Heart left ventricle (tissue), 16 donors: ENCODE results near the gene SFPQ. TPM values are rescaled to one million over a fixed set of nuclear protein-coding genes. Genes with fewer than 3 reads are reported as not detected.

Source experiments
- ATAC-seq, 4 donors: fragments of 200-7000 bp; cut with Tn5 transposase; one replicate each; pipeline ENCODE4 v1.9.1; 2020 to 2022; ENCODE audit warnings: moderate library complexity in 4 of 4, mild to moderate bottlenecking in 3 of 4, moderate number of reproducible peaks in 1 of 4
- DNase-seq, 5 donors: peaks; one replicate each; pipeline ENCODE4 v3.0.0-alpha.2; 2020
- H3K27ac ChIP-seq, 12 donors: fragments of 200-600 bp; sonication (generic) in 4 of 12; one replicate each; pipeline versions ENCODE4 v1.5.0 to v1.8.0; 2016 to 2022; ENCODE audit warnings: mild to moderate bottlenecking in 2 of 12
- H3K27me3 ChIP-seq, 9 donors: fragments of 200-600 bp; sonication (generic) in 2 of 9; one replicate each; pipeline versions ENCODE4 v1.5.1 to v1.8.0; 2016 to 2022; ENCODE audit warnings: mild to moderate bottlenecking in 3 of 9
- H3K36me3 ChIP-seq, 9 donors: fragments of 200-600 bp; sonication (generic) in 2 of 9; one replicate each; pipeline versions ENCODE4 v1.5.0 to v1.8.0; 2018 to 2022; ENCODE audit warnings: mild to moderate bottlenecking in 2 of 9
- H3K4me1 ChIP-seq, 12 donors: fragments of 200-600 bp; sonication (generic) in 4 of 12; one replicate each; pipeline versions ENCODE4 v1.5.0 to v1.8.0; 2016 to 2022; ENCODE audit warnings: mild to moderate bottlenecking in 3 of 12
- H3K4me3 ChIP-seq, 12 donors: fragments of 200-600 bp; sonication (generic) in 4 of 12; one replicate each; pipeline versions ENCODE4 v1.5.0 to v1.8.0; 2017 to 2022; ENCODE audit warnings: mild to moderate bottlenecking in 9 of 12, moderate library complexity in 4 of 12
- H3K9me3 ChIP-seq, 12 donors: fragments of 200-600 bp; sonication (generic) in 4 of 12; one replicate each; pipeline versions ENCODE4 v1.5.0 to v1.8.0; 2016 to 2022; ENCODE audit warnings: mild to moderate bottlenecking in 1 of 12
- POLR2A ChIP-seq, 2 donors: fragments of 450-650 bp; IDR thresholded peaks; one replicate each; pipeline ENCODE4 v1.6.1; 2017; ENCODE audit warnings: antibody characterized with exemption in 2 of 2, mild to moderate bottlenecking in 2 of 2, moderate library complexity in 2 of 2
- WGBS, 4 donors: extraction: QIAGEN DNeasy Blood & Tissue Kit in 2 of 4; methylation state at CpG; one replicate each; pipeline versions ENCODE4 v1.1.5 to v1.1.7; 2013 to 2018; 5-methylcytosine and 5-hydroxymethylcytosine counted together
- intact Hi-C, 10 donors: fragments of 100-400 bp; cut with DNase I; formaldehyde crosslinking; loops; one replicate each; pipeline versions ENCODE4 v1.11.1 to v1.14.2; 2022
- polyA plus RNA-seq, 2 donors: library from polyadenylated mRNA; stranded (reverse); fragments of 200-250 nt; gene quantifications; one replicate each; pipeline ENCODE4 v1.2.3, GENCODE V29; 2013
- total RNA-seq, 9 donors: library from RNA; depleted of rRNA in 2 of 9; stranded (reverse); fragments of >200 nt in 2 of 9; fragmentation: NEBNext Ultra II Directional in 3 of 9; extraction: Animal tissue kit (Norgen Biotek cat#: 25700) in 3 of 9; gene quantifications; one replicate each; pipeline versions ENCODE4 v1.1.0 to v1.2.4, GENCODE V29; 2016 to 2023
- TF ChIP-seq, protein P1 (sequence below), 12 donors: fragments of 200-600 bp; sonication (generic) in 4 of 12; IDR thresholded peaks; one replicate each; pipeline versions ENCODE4 v1.5.0 to v1.8.0; 2018 to 2022; ENCODE audit warnings: antibody characterized with exemption in 12 of 12, mild to moderate bottlenecking in 5 of 12
- donor health status: ischemic (EF 13 %, LVEDD 7.1; RV severe dilation, severe dysfunction).
- donor health status: healthy with polysubstance abuse.
- donor health status: DM: no; HTN: yes; CAD: no.
- donor health status: DM: no; HTN: no; CAD: no.
- donor health status: ischemic (EF 25% LVEDD 6.9; RV normal size, moderate dysfunction).
- donor health status: ischemic (EF 25% LVEDD 5.7; RV mildly dilated, moderate dysfunction).
- donor health status: healthy.
- donor health status: DM: yes; HTN: yes; CAD: no.
- donor health status: ischemic (EF 35%, LVEDD 5.7; RV mildly dilated, moderate dysfunction).
- donor health status: nonischemic (EF 11% LVEDD 7.7; RV severe dilation, severe dysfunction).
- donor health status: DM: yes; HTN: yes; CAD: no.
- donor health status: PGD.
- donor health status: ischemic (EF 29% LVEDD 5.4; RV normal size, mild dysfunction).
- donor health status: nonischemic (EF 23%, LVEDD 6.1; RV moderate dilation, normal function).

SFPQ gene
- total and polyA plus RNA-seq, 11 donors: 58.6 to 114 (median 76.4) TPM

DNA sequence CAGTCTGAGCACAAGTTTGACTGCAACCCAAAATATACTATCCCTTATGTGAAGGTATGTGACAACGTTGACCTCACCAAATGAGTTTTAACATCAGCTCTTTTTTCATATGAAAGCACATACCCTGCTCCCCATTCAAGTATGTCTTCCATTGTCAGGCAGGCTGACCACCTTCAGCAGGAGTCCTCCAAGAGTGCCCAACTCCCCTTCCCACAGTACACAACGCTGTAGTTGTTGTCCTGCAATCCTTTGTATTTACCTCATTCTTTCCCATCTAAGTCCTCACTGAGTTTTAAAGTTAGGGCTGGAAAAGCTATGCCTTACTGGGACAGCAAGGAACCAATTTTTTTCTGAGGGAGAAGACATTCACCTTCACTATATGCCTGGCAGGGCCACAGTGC, 14.7 kb downstream of the SFPQ start:
- Histone ChIP-seq H3K4me3 (no peak overlapping the region), H3K27me3 (no peaks in the 10 kb centered on the region), H3K4me1 (peaks cover 0 to 52% (median 34%) of the 10 kb centered on the region in 12 donors), H3K36me3 (peaks cover 0 to 100% (median 96%) of the 10 kb centered on the region in 9 donors), H3K9me3 (no peaks in the 10 kb centered on the region), H3K27ac (peak overlapping the region in 1 of 12 donors; percentile 15)
- intact Hi-C loops: loop anchor here in 2 of 10 donors (10.0 kb wide), 2 partner anchors 163 to 217 kb away; no protein-coding TSS in a partner anchor
- 60 to 67% (median 61%) methylated on average over 2 of the region's 2 CpGs for WGBS, 4 donors
- DNase-seq: no peak
- ATAC-seq: no peak
- TF ChIP-seq, protein P1, sequence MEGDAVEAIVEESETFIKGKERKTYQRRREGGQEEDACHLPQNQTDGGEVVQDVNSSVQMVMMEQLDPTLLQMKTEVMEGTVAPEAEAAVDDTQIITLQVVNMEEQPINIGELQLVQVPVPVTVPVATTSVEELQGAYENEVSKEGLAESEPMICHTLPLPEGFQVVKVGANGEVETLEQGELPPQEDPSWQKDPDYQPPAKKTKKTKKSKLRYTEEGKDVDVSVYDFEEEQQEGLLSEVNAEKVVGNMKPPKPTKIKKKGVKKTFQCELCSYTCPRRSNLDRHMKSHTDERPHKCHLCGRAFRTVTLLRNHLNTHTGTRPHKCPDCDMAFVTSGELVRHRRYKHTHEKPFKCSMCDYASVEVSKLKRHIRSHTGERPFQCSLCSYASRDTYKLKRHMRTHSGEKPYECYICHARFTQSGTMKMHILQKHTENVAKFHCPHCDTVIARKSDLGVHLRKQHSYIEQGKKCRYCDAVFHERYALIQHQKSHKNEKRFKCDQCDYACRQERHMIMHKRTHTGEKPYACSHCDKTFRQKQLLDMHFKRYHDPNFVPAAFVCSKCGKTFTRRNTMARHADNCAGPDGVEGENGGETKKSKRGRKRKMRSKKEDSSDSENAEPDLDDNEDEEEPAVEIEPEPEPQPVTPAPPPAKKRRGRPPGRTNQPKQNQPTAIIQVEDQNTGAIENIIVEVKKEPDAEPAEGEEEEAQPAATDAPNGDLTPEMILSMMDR (IDR thresholded peaks at IDR 0.05): no peak
- TF ChIP-seq POLR2A (IDR thresholded peaks at IDR 0.05): no peak

DNA sequence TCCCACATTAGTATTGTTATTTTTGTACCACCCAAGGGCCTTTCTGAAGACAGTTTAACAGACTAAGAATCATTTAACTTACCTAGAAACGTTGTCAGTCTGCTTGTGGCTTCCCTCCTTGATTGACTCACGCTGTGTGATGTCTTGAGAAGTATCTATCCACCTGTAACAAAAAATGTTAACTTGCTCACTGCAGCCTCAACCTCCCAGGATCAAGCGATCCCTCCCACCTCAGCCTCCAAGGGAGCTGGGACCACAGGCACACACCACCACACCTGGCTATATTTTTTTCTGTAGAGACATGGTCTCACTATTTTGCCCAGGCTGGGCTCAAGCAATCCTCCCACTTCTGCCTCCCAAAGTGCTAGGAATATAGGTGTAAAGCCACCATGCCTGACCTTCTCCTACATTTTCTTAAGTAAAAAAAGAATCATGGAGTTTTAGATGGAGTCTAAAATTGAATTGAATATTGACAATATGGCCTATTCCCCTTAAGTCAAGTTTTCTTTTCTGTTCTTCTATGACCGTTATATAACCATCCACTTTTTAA, 15.6 kb downstream of the SFPQ start:
- H3K9me3 ChIP-seq: no peaks in the 10 kb centered on the region
- ATAC-seq (no peak), DNase-seq (no peak)
- H3K4me3 ChIP-seq: no peak overlapping the region
- WGBS, 4 donors: 91 to 95% (median 93%) methylated on average over 4 of the region's 4 CpGs
- intact Hi-C loops: loop anchor here in 3 of 10 donors (2.0 to 10.0 kb wide), 3 partner anchors 13 to 217 kb away; no protein-coding TSS in a partner anchor
- no peaks in the 10 kb centered on the region for H3K27me3 ChIP-seq
- no peak overlapping the region for H3K27ac ChIP-seq
- H3K4me1 ChIP-seq: peaks cover 0 to 43% (median 33%) of the 10 kb centered on the region in 12 donors
- H3K36me3 ChIP-seq: peaks cover 0 to 93% (median 86%) of the 10 kb centered on the region in 9 donors
- TF ChIP-seq, protein P1 (IDR thresholded peaks at IDR 0.05): no peak
- TF ChIP-seq POLR2A (IDR thresholded peaks at IDR 0.05): no peak

DNA sequence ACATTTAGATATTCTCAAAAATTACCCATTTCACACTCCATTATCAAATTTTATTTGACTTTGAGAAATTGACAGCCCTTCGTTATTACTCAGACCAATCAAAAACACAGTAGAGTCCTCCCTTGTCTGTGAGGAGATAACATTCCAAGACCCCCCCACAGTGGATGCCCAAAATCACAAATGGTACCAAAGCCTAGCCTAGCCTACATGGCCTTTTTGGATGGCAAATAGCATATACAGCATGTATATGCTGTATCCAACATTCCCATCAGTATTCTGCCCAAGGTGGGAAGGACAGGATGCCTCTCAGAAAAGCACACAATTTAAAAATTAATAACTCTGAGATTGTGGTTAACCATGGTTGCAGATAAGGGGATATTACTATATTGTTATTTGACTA, 17.3 kb downstream of the SFPQ start:
- Histone ChIP-seq H3K27ac (no peak overlapping the region), H3K36me3 (peaks cover 0 to 76% (median 69%) of the 10 kb centered on the region in 9 donors), H3K27me3 (no peaks in the 10 kb centered on the region), H3K4me1 (peaks cover 0 to 28% (median 18%) of the 10 kb centered on the region in 12 donors), H3K9me3 (no peaks in the 10 kb centered on the region), H3K4me3 (no peak overlapping the region)
- DNase-seq (no peak), ATAC-seq (no peak)
- intact Hi-C loops: loop anchor here in 3 of 10 donors (2.0 to 10.0 kb wide), 3 partner anchors 15 to 219 kb away; no protein-coding TSS in a partner anchor
- WGBS, 4 donors: 91 to 99% (median 94%) methylated on average over 1 of the region's 1 CpG
- TF ChIP-seq, protein P1 (IDR thresholded peaks at IDR 0.05): no peak
- no peak for TF ChIP-seq POLR2A (IDR thresholded peaks at IDR 0.05)

DNA sequence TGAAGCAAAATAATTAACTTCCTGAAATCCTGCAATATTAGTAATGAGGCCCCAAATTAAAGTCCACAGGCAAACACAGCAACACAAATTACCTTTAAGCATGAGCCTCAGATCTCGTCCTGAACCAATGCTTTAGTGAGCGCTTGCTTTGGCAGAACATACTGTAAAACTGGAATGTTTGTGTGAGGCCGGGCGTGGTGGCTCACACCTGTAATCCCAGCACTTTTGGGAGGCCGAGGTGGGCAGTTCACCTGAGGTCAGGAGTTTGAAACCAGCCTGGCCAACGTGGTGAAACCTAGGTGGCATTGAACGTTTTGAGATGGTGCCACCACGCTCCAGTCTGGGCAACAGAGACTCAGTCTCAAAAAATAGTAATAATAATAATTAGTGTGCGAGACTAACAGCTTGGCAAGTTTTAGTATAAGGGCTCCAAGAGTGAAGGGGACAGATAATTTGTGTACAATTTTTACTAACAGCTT, 17.8 kb downstream of the SFPQ start:
- H3K27ac ChIP-seq: no peak overlapping the region
- ATAC-seq: no peak
- intact Hi-C loops: loop anchor here in 2 of 10 donors (10.0 kb wide), 2 partner anchors 160 to 220 kb away; no protein-coding TSS in a partner anchor

More for the DNA sequence above, 17.8 kb downstream of the SFPQ start:
- TF ChIP-seq POLR2A (IDR thresholded peaks at IDR 0.05): no peak
- TF ChIP-seq, protein P1 (IDR thresholded peaks at IDR 0.05): no peak
- Histone ChIP-seq H3K36me3 (peaks cover 0 to 71% (median 64%) of the 10 kb centered on the region in 9 donors), H3K4me1 (peaks cover 0 to 23% (median 15%) of the 10 kb centered on the region in 12 donors), H3K27me3 (no peaks in the 10 kb centered on the region), H3K9me3 (no peaks in the 10 kb centered on the region), H3K4me3 (no peak overlapping the region)
- no peak for DNase-seq
- WGBS, 4 donors: 81 to 88% (median 84%) methylated on average over 9 of the region's 9 CpGs
